ENCODE measurements around the gene MGAT5. TPM values are rescaled to one million over a fixed set of nuclear protein-coding genes. Genes with fewer than 3 reads are reported as not detected.

MGAT5 gene
- total RNA-seq, 4 donors from 2014 or later, result 28.3 to 52.3 (median 40.4) TPM

GRCh38 chr2:134461511-134461910 is 207.6 kb downstream of the MGAT5 start:
- no peak for TF ChIP-seq CTCF (IDR thresholded peaks at IDR 0.05)
- DNase-seq (ENCODE audit: low spot score), result no peak
- ATAC-seq (ENCODE audit: low FRiP score), result no peak

GRCh38 chr2:134462275-134462674 is 208.4 kb downstream of the MGAT5 start:
- ATAC-seq (ENCODE audit: low FRiP score), result no peak
- TF ChIP-seq CTCF (IDR thresholded peaks at IDR 0.05), result no peak
- no peak for DNase-seq (ENCODE audit: low spot score)

GRCh38 chr2:134462791-134463698 is 209.2 kb downstream of the MGAT5 start:
- ATAC-seq (ENCODE audit: low FRiP score) (no peak), DNase-seq (ENCODE audit: low spot score) (no peak)
- TF ChIP-seq CTCF (IDR thresholded peaks at IDR 0.05), result no peak

- no peak for ATAC-seq (ENCODE audit: low FRiP score)
- no peak for TF ChIP-seq CTCF (IDR thresholded peaks at IDR 0.05)
- no peak for DNase-seq (ENCODE audit: low spot score)
These were observed 209.8 kb downstream of the MGAT5 start for GRCh38 chr2:134463699-134464022.

- no peak for TF ChIP-seq CTCF (IDR thresholded peaks at IDR 0.05)
- DNase-seq (ENCODE audit: low spot score) (no peak), ATAC-seq (ENCODE audit: low FRiP score) (no peak)
These were observed 211.6 kb downstream of the MGAT5 start for GRCh38 chr2:134465228-134466105.

GRCh38 chr2:134466141-134466540 is 212.3 kb downstream of the MGAT5 start:
- no peak for DNase-seq (ENCODE audit: low spot score)
- no peak for ATAC-seq (ENCODE audit: low FRiP score)

More at GRCh38 chr2:134466141-134466540, 212.3 kb downstream of the MGAT5 start:
- no peak for TF ChIP-seq CTCF (IDR thresholded peaks at IDR 0.05)
